B cell (primary cell): ENCODE results near the gene MRRF. TPM values are rescaled to one million over a fixed set of nuclear protein-coding genes. Genes with fewer than 3 reads are reported as not detected.
A peak's percentile ranks its signal among the peaks of the same experiment; 100 is the strongest.

ENCODE experiments used
- ATAC-seq: fragments of 200-7000 bp; cut with Tn5 transposase; one replicate; pipeline ENCODE4 v1.10.0; 2021; ENCODE audit warnings: low read depth, mild to moderate bottlenecking, moderate number of reproducible peaks, moderate library complexity
- CTCF ChIA-PET: fragments of 350-600 bp; sonication (Branson Sonifier 250); formaldehyde crosslinking; loops from one replicate; lab custom pipeline; 2021; ENCODE audit warnings: antibody characterized with exemption, inconsistent platforms; lab: Charles Lee
- POLR2A ChIA-PET: fragments of 350-600 bp; sonication (Branson Sonifier 250); formaldehyde crosslinking; loops from one replicate; lab custom pipeline; 2021; ENCODE audit warnings: antibody characterized with exemption; lab: Charles Lee
- DNase-seq: peaks from one replicate; pipeline ENCODE4 v3.0.0; 2013
- H2AFZ ChIP-seq: 2 replicates; pipeline ENCODE4 v1.6.1; 2012; ENCODE audit warnings: mild to moderate bottlenecking, low read depth, low read length; ENCODE audit not compliant: insufficient read depth, poor library complexity, severe bottlenecking
- H3K27ac ChIP-seq, 2 donors: 1 replicate in 1 of 2; 2 replicates in 1 of 2; pipeline ENCODE4 v1.5.1; 2012 to 2013; ENCODE audit warnings: low read length in 2 of 2, mild to moderate bottlenecking in 2 of 2, moderate library complexity in 1 of 2
- H3K27me3 ChIP-seq, 4 experiments: fragments of 200-600 bp in 1 of 4; sonication (generic) in 1 of 4; replicated peaks in 1 of 4; 1 replicate in 2 of 4; 2 replicates in 2 of 4; pipeline versions ENCODE4 v1.6.1 to v1.7.0; 2013 to 2016; ENCODE audit warnings: low read length in 3 of 4, mild to moderate bottlenecking in 2 of 4, mixed read lengths in 1 of 4, moderate library complexity in 1 of 4; ENCODE audit not compliant: insufficient read depth in 4 of 4, control insufficient read depth in 3 of 4; ENCODE audit errors: control extremely low read depth in 1 of 4
- H3K36me3 ChIP-seq, 2 experiments: replicated peaks in 1 of 2; 1 replicate in 1 of 2; 2 replicates in 1 of 2; pipeline versions ENCODE4 v1.6.1 to v1.7.1; 2013; ENCODE audit warnings: low read length in 1 of 2; ENCODE audit not compliant: insufficient read depth in 2 of 2, control insufficient read depth in 1 of 2; ENCODE audit errors: control extremely low read depth in 1 of 2, extremely low read depth in 1 of 2
- H3K4me1 ChIP-seq, 2 donors: fragments of 200-600 bp in 1 of 2; sonication (generic) in 1 of 2; 1 replicate in 1 of 2; 2 replicates in 1 of 2; pipeline versions ENCODE4 v1.5.1 to v1.6.1; 2013 to 2017; ENCODE audit warnings: low read length in 2 of 2; ENCODE audit not compliant: control insufficient read depth in 2 of 2, insufficient read depth in 2 of 2
- H3K4me2 ChIP-seq: replicated peaks from 2 replicates; pipeline ENCODE3; 2012; ENCODE audit warnings: mild to moderate bottlenecking, low read depth, low read length; ENCODE audit not compliant: poor library complexity, severe bottlenecking
- H3K4me3 ChIP-seq, 5 experiments: fragments of 200-600 bp in 1 of 5; sonication (generic) in 1 of 5; 1 replicate in 3 of 5; 2 replicates in 2 of 5; pipeline versions ENCODE4 v1.5.1 to v1.7.0; 2011 to 2016; ENCODE audit warnings: low read length in 4 of 5, mild to moderate bottlenecking in 4 of 5, low read depth in 2 of 5, control low read depth in 1 of 5, moderate library complexity in 1 of 5; ENCODE audit not compliant: insufficient read depth in 1 of 5; ENCODE audit errors: control extremely low read depth in 1 of 5, extremely low read depth in 1 of 5
- H3K79me2 ChIP-seq: fragments of 200-600 bp; sonication (generic); one replicate; pipeline ENCODE4 v1.6.0; 2016; ENCODE audit warnings: low read length; ENCODE audit not compliant: control insufficient read depth, insufficient read depth
- H3K9ac ChIP-seq: fragments of 200-600 bp; sonication (generic); 2 replicates; pipeline ENCODE4 v1.6.1; 2017; ENCODE audit warnings: mild to moderate bottlenecking, low read length, moderate library complexity
- H3K9me3 ChIP-seq, 3 donors: one replicate each; pipeline versions ENCODE4 v1.6.1 to v1.7.1; 2013; ENCODE audit warnings: low read length in 2 of 3; ENCODE audit not compliant: control insufficient read depth in 2 of 3, insufficient read depth in 1 of 3; ENCODE audit errors: control extremely low read depth in 1 of 3
- H4K20me1 ChIP-seq: 2 replicates; pipeline ENCODE4 v1.6.0; 2012; ENCODE audit warnings: mild to moderate bottlenecking, low read length; ENCODE audit not compliant: insufficient read depth, control insufficient read depth, poor library complexity, severe bottlenecking
- H3K27ac Mint-ChIP-seq: one replicate; pipeline ENCODE4 v1.8.0; 2021; ENCODE audit warnings: mixed read lengths
- H3K27me3 Mint-ChIP-seq: one replicate; pipeline ENCODE4 v1.8.0; 2021; ENCODE audit warnings: mixed read lengths
- H3K4me1 Mint-ChIP-seq: one replicate; pipeline ENCODE4 v1.8.0; 2021; ENCODE audit warnings: mixed read lengths
- H3K4me3 Mint-ChIP-seq: one replicate; pipeline ENCODE4 v1.8.0; 2021; ENCODE audit warnings: mixed read lengths
- H3K9me3 Mint-ChIP-seq: one replicate; pipeline ENCODE4 v1.8.0; 2022; ENCODE audit warnings: mixed read lengths; ENCODE audit not compliant: insufficient read depth
- CTCF ChIP-seq: fragments of 200-600 bp; IDR thresholded peaks from one replicate; pipeline ENCODE4 v1.8.0; 2022; ENCODE audit warnings: antibody characterized with exemption, mild to moderate bottlenecking
- EZH2 ChIP-seq: IDR thresholded peaks from 2 replicates; pipeline ENCODE4 v1.6.1; 2012; ENCODE audit warnings: borderline replicate concordance, low read depth, mild to moderate bottlenecking, moderate library complexity, low read length; ENCODE audit not compliant: insufficient read depth, poor library complexity, severe bottlenecking
- WGBS: methylation state at CpG from one replicate; pipeline ENCODE4 v1.1.5; 2013; ENCODE audit warnings: missing lambda C conversion rate; ENCODE audit not compliant: insufficient coverage; 5-methylcytosine and 5-hydroxymethylcytosine counted together
- intact Hi-C: fragments of 100-400 bp; cut with micrococcal nuclease; formaldehyde crosslinking; loops from one replicate; pipeline ENCODE4 v1.10.0; 2022
- polyA plus RNA-seq: library from polyadenylated mRNA; depleted of rRNA; stranded (reverse); fragments of >200 nt; gene quantifications from 2 replicates; pipeline ENCODE4 v1.2.3, GENCODE V29; 2012
- total RNA-seq, 2 donors: library from RNA; stranded (reverse); fragments of 120-200 nt in 1 of 2; gene quantifications; 1 replicate in 1 of 2; 2 replicates in 1 of 2; pipeline versions ENCODE4 v1.2.3 to v1.2.4, GENCODE V29; 2013 to 2022

MRRF gene
- total and polyA plus RNA-seq, 2 donors (not counting 1 experiment from before 2014, with no cell fraction given) = 38.6 to 44.9 TPM

- H3K36me3 ChIP-seq = peaks cover 5 to 50% of the 10 kb centered on the region in 2 experiments
These were observed 49.5 kb downstream of the MRRF start for GRCh38 chr9:122314165-122314564.

GRCh38 chr9:122315534-122315933, 50.9 kb downstream of the MRRF start:
- Mint-ChIP-seq H3K4me3 (no peak overlapping the region), H3K9me3 (no peaks in the 10 kb centered on the region), H3K27ac (peak overlapping the region; percentile 26), H3K4me1 (peaks cover 11% of the 10 kb centered on the region), H3K27me3 (no peaks in the 10 kb centered on the region)
- Histone ChIP-seq H3K4me1 (peaks cover 7 to 10% of the 10 kb centered on the region in 2 donors), H3K27ac (no peak overlapping the region), H3K4me3 (no peak overlapping the region), H4K20me1 (no peaks in the 10 kb centered on the region), H3K27me3 (no peaks in the 10 kb centered on the region), H2AFZ (no peak overlapping the region), H3K79me2 (no peaks in the 10 kb centered on the region), H3K36me3 (peaks cover 5 to 43% of the 10 kb centered on the region in 2 experiments), H3K9me3 (peaks cover 0 to 3% (median 0%) of the 10 kb centered on the region in 3 donors), H3K9ac (no peak overlapping the region), H3K4me2 (no peak overlapping the region)
- CTCF ChIA-PET = no interaction called here
- POLR2A ChIA-PET = no interaction called here
- intact Hi-C loops = no loop called here
- TF ChIP-seq CTCF = no peak
- no peak for TF ChIP-seq EZH2
- no peak for ATAC-seq
- 100% methylated on average over 2 of the region's 2 CpGs for WGBS
- DNase-seq = no peak

More at GRCh38 chr9:122314165-122314564, 49.5 kb downstream of the MRRF start:
- no peaks in the 10 kb centered on the region for H3K4me1 ChIP-seq
- no peaks in the 10 kb centered on the region for H3K4me1 Mint-ChIP-seq
- H3K9me3 ChIP-seq = no peaks in the 10 kb centered on the region
- ChIA-PET POLR2A (no interaction called here), CTCF (interaction anchor here (0.9 kb wide), 1 partner anchor 19 kb away, joined by 5 read pairs; no protein-coding TSS in a partner anchor)
- no peaks in the 10 kb centered on the region for H3K79me2 ChIP-seq
- no peak overlapping the region for H2AFZ ChIP-seq
- H3K27me3 Mint-ChIP-seq = no peaks in the 10 kb centered on the region
- no peak for TF ChIP-seq EZH2
- no peak for TF ChIP-seq CTCF
- no peak overlapping the region for H3K4me2 ChIP-seq
- intact Hi-C loops = no loop called here
- no peak overlapping the region for H3K9ac ChIP-seq
- H3K4me3 Mint-ChIP-seq = no peak overlapping the region
- no peak overlapping the region for H3K27ac Mint-ChIP-seq
- H3K4me3 ChIP-seq = no peak overlapping the region
- no peaks in the 10 kb centered on the region for H3K9me3 Mint-ChIP-seq
- ATAC-seq (no peak), DNase-seq (no peak)
- no peaks in the 10 kb centered on the region for H3K27me3 ChIP-seq
- H3K27ac ChIP-seq = no peak overlapping the region
- no peaks in the 10 kb centered on the region for H4K20me1 ChIP-seq
